Uterus (tissue), 4 donors: ENCODE measurements around the gene CDC123. TPM values are rescaled to one million over a fixed set of nuclear protein-coding genes. Genes with fewer than 3 reads are reported as not detected.

ENCODE experiments used
- DNase-seq, 2 donors: peaks; one replicate each; pipeline ENCODE4 v3.0.0-alpha.2; 2019 to 2020
- H3K27ac ChIP-seq, 2 donors: fragments of 200-600 bp; sonication (generic); 1 replicate in 1 of 2; 2 replicates in 1 of 2; pipeline ENCODE4 v1.5.1; 2016 to 2018
- H3K27me3 ChIP-seq, 2 donors: fragments of 200-600 bp; sonication (generic); one replicate each; pipeline ENCODE4 v1.5.1; 2018 to 2019; ENCODE audit warnings: control low read depth in 1 of 2
- H3K36me3 ChIP-seq, 2 donors: fragments of 200-600 bp; sonication (generic); one replicate each; pipeline ENCODE4 v1.5.1; 2019; ENCODE audit warnings: control low read depth in 1 of 2
- H3K4me1 ChIP-seq, 2 donors: fragments of 200-600 bp; sonication (generic); one replicate each; pipeline ENCODE4 v1.5.1; 2018 to 2019; ENCODE audit warnings: control low read depth in 1 of 2
- H3K4me3 ChIP-seq, 2 donors: fragments of 200-600 bp; sonication (generic); 1 replicate in 1 of 2; 2 replicates in 1 of 2; pipeline ENCODE4 v1.5.1; 2018 to 2019; ENCODE audit warnings: mild to moderate bottlenecking in 1 of 2
- H3K9me3 ChIP-seq, 2 donors: fragments of 200-600 bp; sonication (generic); one replicate each; pipeline ENCODE4 v1.5.1; 2019; ENCODE audit warnings: control low read depth in 1 of 2
- CTCF ChIP-seq, 4 experiments: fragments of 200-600 bp in 2 of 4; fragments of 450-650 bp in 2 of 4; sonication (generic) in 2 of 4; IDR thresholded peaks; one replicate each; pipeline ENCODE4 v1.5.1; 2016 to 2019; ENCODE audit warnings: antibody characterized with exemption in 4 of 4, mild to moderate bottlenecking in 2 of 4, moderate library complexity in 1 of 4
- POLR2A ChIP-seq, 2 donors: fragments of 450-650 bp; IDR thresholded peaks; one replicate each; pipeline ENCODE4 v1.6.1; 2016; ENCODE audit warnings: antibody characterized with exemption in 2 of 2, mild to moderate bottlenecking in 1 of 2, moderate library complexity in 1 of 2
- intact Hi-C: fragments of 100-400 bp; cut with DNase I; formaldehyde crosslinking; loops from one replicate; pipeline ENCODE4 v1.15.1; 2023; ENCODE audit warnings: low total_unique reads
- total RNA-seq, 4 donors: library from RNA; depleted of rRNA in 3 of 4; stranded (reverse); fragments of >200 nt in 3 of 4; gene quantifications; one replicate each; pipeline versions ENCODE4 v1.1.0 to v1.2.4, GENCODE V29; 2014 to 2023
- donor health status: DM: yes; HTN: yes; CAD: no.

The CDC123 gene
- total RNA-seq, 4 donors from 2014 or later, result 6.2 to 95.5 (median 34.3) TPM

- no peaks in the 10 kb centered on the region for H3K4me1 ChIP-seq
- TF ChIP-seq POLR2A (IDR thresholded peaks at IDR 0.05) (no peak), CTCF (IDR thresholded peaks at IDR 0.05) (no peak)
- no peaks in the 10 kb centered on the region for H3K36me3 ChIP-seq
- no peak overlapping the region for H3K27ac ChIP-seq
- intact Hi-C loops, result no loop called here
- H3K27me3 ChIP-seq, result no peaks in the 10 kb centered on the region
- no peaks in the 10 kb centered on the region for H3K9me3 ChIP-seq
- DNase-seq, result no peak
- H3K4me3 ChIP-seq, result no peak overlapping the region
Observed at GRCh38 chr10:12158111-12158510, 37.9 kb upstream of the CDC123 start.

DNA sequence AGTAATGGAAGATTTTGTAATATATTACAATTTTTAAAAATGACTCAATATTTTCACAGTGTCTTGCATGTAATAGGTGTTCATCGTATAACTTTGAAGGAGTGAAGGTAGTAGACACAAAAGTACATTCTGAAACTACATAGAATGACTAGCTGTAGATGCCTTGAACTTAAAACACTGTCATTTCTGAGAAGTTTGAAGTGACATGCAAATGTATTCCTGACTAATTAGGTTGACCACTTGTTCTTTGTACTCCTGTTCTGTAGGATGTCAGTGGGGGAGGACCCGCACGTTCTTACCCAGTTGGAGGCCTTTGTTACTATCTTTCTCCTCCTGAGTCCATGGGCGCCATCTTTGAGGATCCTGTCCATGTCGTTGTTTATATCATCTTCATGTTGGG is 35.3 kb upstream of the CDC123 start:
- DNase-seq, result no peak
- Histone ChIP-seq H3K4me1 (no peaks in the 10 kb centered on the region), H3K27me3 (no peaks in the 10 kb centered on the region), H3K36me3 (no peaks in the 10 kb centered on the region), H3K27ac (no peak overlapping the region), H3K4me3 (no peak overlapping the region), H3K9me3 (no peaks in the 10 kb centered on the region)
- TF ChIP-seq CTCF (IDR thresholded peaks at IDR 0.05), result no peak
- no peak for TF ChIP-seq POLR2A (IDR thresholded peaks at IDR 0.05)
- intact Hi-C loops, result no loop called here

GRCh38 chr10:12162927-12163326 is 33.1 kb upstream of the CDC123 start:
- DNase-seq, result no peak
- H3K4me1 ChIP-seq, result no peaks in the 10 kb centered on the region
- intact Hi-C loops, result no loop called here
- TF ChIP-seq POLR2A (IDR thresholded peaks at IDR 0.05) (no peak), CTCF (IDR thresholded peaks at IDR 0.05) (no peak)
- H3K36me3 ChIP-seq, result no peaks in the 10 kb centered on the region
- no peaks in the 10 kb centered on the region for H3K9me3 ChIP-seq
- no peak overlapping the region for H3K4me3 ChIP-seq
- no peak overlapping the region for H3K27ac ChIP-seq
- H3K27me3 ChIP-seq, result no peaks in the 10 kb centered on the region

DNA sequence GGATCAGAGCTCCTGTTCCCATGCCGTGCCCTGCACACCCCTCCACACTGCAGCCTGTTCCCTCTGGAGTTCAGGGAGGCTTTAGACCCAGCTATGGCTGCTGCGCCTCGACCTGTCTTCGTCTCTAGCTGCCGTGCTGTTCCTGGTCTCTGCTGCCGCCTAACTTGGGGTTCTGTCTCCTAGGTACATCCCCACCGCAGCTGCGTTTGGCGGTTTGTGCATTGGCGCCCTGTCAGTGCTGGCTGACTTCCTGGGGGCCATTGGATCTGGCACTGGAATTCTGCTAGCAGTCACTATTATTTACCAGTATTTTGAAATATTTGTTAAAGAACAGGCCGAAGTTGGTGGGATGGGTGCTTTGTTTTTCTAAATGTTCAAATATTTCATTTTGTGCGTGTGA is 31.9 kb upstream of the CDC123 start:
- no peaks in the 10 kb centered on the region for H3K9me3 ChIP-seq
- H3K4me1 ChIP-seq, result no peaks in the 10 kb centered on the region
- no peak overlapping the region for H3K4me3 ChIP-seq
- DNase-seq, result no peak
- no peak overlapping the region for H3K27ac ChIP-seq
- H3K36me3 ChIP-seq, result no peaks in the 10 kb centered on the region
- TF ChIP-seq POLR2A (IDR thresholded peaks at IDR 0.05) (no peak), CTCF (IDR thresholded peaks at IDR 0.05) (no peak)
- no peaks in the 10 kb centered on the region for H3K27me3 ChIP-seq
- intact Hi-C loops, result no loop called here

- H3K4me1 ChIP-seq, result no peaks in the 10 kb centered on the region
- no peaks in the 10 kb centered on the region for H3K36me3 ChIP-seq
- H3K27me3 ChIP-seq, result no peaks in the 10 kb centered on the region
- H3K4me3 ChIP-seq, result no peak overlapping the region
- H3K27ac ChIP-seq, result no peak overlapping the region
- intact Hi-C loops, result no loop called here
- DNase-seq, result no peak
- H3K9me3 ChIP-seq, result no peaks in the 10 kb centered on the region
- TF ChIP-seq CTCF (IDR thresholded peaks at IDR 0.05) (no peak), POLR2A (IDR thresholded peaks at IDR 0.05) (no peak)
Observed at GRCh38 chr10:12165036-12165435, 31.0 kb upstream of the CDC123 start.
